Vagina (tissue), 2 donors: ENCODE results near the gene KRT14.

Source experiments
- POLR2A ChIP-seq, 2 donors: fragments of 450-650 bp; IDR thresholded peaks; one replicate each; pipeline ENCODE4 v1.6.1; 2017; ENCODE audit warnings: antibody characterized with exemption in 2 of 2, mild to moderate bottlenecking in 2 of 2, moderate library complexity in 2 of 2
- TF ChIP-seq, protein P1 (sequence below), 3 experiments: fragments of 450-650 bp in 2 of 3; fragments of 200-600 bp in 1 of 3; sonication (generic) in 1 of 3; IDR thresholded peaks; one replicate each; pipeline ENCODE4 v1.5.1; 2017 to 2019; ENCODE audit warnings: antibody characterized with exemption in 3 of 3, mild to moderate bottlenecking in 2 of 3, moderate library complexity in 2 of 3

DNA sequence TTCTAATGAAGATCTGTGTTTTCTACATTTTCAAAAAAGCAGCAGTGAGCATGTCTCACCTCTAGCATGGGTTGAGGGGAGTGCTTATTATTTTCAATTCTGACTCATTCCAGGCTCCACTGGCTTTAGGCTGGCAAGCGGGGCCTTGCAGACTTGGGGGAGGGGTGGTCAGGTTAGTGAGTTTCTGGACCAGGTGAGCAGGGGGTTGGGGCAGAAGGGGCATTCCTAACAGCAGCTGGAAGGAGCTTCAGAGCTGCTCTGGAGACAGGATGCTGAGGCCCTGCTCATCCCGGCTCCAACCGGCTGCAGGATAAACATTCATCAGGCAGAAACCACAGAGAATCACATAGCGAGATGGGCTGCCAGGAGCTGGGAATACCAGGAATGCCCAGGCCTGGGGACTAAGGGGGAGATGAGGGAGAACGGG is 48.1 kb downstream of the KRT14 start:
- TF ChIP-seq, protein P1, sequence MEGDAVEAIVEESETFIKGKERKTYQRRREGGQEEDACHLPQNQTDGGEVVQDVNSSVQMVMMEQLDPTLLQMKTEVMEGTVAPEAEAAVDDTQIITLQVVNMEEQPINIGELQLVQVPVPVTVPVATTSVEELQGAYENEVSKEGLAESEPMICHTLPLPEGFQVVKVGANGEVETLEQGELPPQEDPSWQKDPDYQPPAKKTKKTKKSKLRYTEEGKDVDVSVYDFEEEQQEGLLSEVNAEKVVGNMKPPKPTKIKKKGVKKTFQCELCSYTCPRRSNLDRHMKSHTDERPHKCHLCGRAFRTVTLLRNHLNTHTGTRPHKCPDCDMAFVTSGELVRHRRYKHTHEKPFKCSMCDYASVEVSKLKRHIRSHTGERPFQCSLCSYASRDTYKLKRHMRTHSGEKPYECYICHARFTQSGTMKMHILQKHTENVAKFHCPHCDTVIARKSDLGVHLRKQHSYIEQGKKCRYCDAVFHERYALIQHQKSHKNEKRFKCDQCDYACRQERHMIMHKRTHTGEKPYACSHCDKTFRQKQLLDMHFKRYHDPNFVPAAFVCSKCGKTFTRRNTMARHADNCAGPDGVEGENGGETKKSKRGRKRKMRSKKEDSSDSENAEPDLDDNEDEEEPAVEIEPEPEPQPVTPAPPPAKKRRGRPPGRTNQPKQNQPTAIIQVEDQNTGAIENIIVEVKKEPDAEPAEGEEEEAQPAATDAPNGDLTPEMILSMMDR (IDR thresholded peaks at IDR 0.05) = no peak
- TF ChIP-seq POLR2A (IDR thresholded peaks at IDR 0.05) = no peak
